Measurements from ENCODE around the gene SLC35E2B.

SLC35E2B gene

DNA sequence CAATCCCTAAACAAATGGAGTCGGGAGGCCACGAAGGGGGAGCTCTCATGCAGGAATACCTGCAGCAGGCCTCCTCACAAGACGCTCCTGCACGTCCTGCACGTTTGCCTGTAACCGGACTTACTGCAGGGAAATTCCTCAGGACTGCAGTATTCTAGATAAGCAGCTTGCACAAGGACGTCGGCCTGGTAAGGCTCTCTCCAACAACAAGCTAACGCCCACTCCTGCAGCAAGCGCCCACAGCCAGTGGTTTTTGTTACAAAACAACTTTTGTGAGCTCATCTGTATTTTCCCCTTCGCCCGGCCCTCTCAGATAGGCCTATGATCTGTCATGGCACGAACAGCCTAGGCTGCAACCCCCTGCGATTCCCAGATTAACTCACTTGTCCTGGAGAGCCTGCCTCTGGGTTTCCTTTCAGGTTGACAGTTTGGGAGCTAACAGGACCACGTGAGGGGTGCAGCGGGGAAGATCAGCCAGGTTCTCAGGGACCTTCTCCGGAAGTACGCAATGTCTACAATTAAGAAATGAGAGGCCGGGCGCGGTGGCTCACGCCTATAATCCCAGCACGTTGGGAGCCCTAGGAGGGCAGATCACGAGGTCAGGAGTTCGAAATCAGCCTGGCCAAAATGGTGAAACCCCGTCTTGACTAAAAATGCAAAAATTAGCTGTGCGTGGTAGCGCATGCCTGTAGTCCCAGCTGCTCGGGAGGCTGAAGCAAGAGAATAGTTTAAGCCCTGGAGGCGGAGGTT, 78.2 kb downstream of the SLC35E2B start:
- no peak for DNase-seq (ENCODE audit: low read depth)
- peak overlapping the region; percentile 90 for H3K4me3 ChIP-seq (ENCODE audit: low read depth, low read length)
- TF ChIP-seq, protein P1, sequence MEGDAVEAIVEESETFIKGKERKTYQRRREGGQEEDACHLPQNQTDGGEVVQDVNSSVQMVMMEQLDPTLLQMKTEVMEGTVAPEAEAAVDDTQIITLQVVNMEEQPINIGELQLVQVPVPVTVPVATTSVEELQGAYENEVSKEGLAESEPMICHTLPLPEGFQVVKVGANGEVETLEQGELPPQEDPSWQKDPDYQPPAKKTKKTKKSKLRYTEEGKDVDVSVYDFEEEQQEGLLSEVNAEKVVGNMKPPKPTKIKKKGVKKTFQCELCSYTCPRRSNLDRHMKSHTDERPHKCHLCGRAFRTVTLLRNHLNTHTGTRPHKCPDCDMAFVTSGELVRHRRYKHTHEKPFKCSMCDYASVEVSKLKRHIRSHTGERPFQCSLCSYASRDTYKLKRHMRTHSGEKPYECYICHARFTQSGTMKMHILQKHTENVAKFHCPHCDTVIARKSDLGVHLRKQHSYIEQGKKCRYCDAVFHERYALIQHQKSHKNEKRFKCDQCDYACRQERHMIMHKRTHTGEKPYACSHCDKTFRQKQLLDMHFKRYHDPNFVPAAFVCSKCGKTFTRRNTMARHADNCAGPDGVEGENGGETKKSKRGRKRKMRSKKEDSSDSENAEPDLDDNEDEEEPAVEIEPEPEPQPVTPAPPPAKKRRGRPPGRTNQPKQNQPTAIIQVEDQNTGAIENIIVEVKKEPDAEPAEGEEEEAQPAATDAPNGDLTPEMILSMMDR (IDR thresholded peaks at IDR 0.05; ENCODE audit: control insufficient read depth, extremely low read depth, insufficient read depth), result no peak

DNA sequence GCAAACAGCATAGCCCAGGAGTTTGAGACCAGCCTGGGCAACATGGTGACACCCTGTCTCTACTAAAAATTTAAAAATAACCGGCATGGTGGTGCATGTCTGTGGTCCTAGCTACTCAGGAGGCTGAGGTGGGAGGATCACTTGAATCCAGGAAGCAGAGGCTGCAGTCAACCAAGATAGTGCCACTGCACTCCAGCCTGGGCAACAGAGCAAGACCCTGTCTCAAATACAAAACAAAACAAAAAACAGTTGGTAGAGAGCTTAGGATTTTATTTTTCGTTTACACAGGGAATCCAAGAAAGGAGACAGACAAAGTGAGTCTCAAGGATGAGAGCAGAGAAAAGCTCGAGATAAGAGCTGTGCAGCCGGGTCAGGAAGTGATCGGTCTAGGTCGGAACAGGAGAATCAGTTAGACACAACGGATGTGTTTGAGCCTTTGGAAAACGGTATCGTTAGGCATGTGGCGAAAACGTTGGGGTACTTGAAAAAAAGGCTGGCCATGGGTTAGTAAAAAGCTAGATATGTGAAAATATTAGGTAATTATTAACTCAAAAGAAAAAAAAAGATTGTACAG, 79.0 kb downstream of the SLC35E2B start:
- peak overlapping the region; percentile 90 for H3K4me3 ChIP-seq (ENCODE audit: low read depth, low read length)
- no peak for DNase-seq (ENCODE audit: low read depth)
- TF ChIP-seq, protein P1 (IDR thresholded peaks at IDR 0.05; ENCODE audit: control insufficient read depth, extremely low read depth, insufficient read depth), result no peak

DNA sequence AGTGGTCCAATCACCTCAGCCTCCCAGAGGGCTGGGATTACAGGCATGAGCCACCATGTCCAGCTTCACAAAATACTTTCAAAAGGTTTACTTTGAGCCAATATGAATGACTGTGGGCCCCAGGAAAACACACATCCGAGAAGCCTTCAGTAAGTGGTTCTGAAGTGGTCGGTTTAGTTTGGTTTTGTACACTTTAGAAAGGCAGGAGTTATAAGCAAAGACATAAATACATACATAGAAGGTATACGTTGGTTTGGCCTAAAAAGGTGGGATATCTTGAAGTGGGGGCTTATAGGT, 80.5 kb downstream of the SLC35E2B start:
- DNase-seq (ENCODE audit: low read depth), result no peak
- TF ChIP-seq, protein P1 (IDR thresholded peaks at IDR 0.05; ENCODE audit: control insufficient read depth, extremely low read depth, insufficient read depth), result no peak
- H3K4me3 ChIP-seq (ENCODE audit: low read depth, low read length), result no peak overlapping the region

DNA sequence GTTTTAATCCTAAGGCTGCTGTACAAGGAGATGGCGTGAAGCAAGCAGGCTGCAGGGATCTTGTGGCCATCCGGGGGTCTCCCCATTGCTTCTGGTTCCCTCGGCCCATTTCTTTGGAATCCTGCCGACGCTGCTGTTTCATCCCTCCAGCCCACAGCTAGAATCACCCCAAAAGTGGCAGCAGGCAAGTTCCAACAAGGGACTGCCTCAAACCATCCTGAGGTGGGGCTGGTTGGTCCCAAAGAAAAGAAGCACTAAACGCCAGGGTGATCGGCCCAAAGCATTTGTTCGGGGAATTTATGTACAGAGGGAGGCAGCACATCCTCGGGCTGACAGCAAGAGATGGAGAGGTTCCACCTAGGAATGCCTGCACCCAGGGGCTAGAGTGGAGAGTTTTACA, 81.8 kb downstream of the SLC35E2B start:
- DNase-seq (ENCODE audit: low read depth), result no peak
- TF ChIP-seq, protein P1 (IDR thresholded peaks at IDR 0.05; ENCODE audit: control insufficient read depth, extremely low read depth, insufficient read depth), result no peak
- H3K4me3 ChIP-seq (ENCODE audit: low read depth, low read length), result no peak overlapping the region

DNA sequence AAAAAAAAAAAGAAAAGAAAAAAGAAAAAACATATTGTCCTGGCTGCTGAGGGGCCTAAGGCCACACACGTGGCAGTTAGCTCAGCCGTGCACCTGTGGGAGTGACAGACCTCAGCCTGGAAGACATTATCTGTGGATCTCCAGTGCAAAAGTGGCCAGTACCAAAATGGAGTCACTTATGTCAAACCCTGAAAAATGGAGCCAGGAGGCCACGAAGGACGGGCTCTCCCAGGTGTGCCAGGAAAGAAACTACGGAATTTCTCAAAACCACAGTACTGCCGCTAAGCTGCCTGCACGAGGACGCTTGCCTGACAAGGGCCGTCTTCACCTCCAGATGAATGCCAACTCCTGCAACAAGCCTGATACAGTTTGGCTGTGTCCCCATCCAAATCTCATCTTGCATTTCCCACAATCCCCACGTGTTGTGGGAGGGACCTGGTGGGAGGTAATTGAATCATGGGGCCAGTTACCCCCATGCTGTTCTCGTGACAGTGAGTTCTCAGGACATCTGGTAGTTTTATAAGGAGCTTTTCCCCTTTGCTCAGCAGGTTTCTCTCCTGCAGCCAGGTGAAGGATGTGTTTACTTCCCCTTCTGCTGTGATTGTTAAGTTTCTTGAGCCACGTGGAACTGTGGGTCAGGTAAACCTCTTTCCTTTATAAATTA, 82.6 kb downstream of the SLC35E2B start:
- H3K4me3 ChIP-seq (ENCODE audit: low read depth, low read length), result no peak overlapping the region
- DNase-seq (ENCODE audit: low read depth), result peak; percentile 71
- TF ChIP-seq, protein P1 (IDR thresholded peaks at IDR 0.05; ENCODE audit: control insufficient read depth, extremely low read depth, insufficient read depth), result no peak

Data from LNCaP clone FGC (cell line).